Measurements from ENCODE around the gene RPS25. TPM values are rescaled to one million over a fixed set of nuclear protein-coding genes. Genes with fewer than 3 reads are reported as not detected.
"Not testable (repeated sequence)": the region's sequence is repeated elsewhere in the genome, so short reads cannot be mapped to it uniquely, and the experiment has no call there.

RPS25 gene
- total RNA-seq, 1 experiment from 2014 or later, result 2,312 TPM

DNA sequence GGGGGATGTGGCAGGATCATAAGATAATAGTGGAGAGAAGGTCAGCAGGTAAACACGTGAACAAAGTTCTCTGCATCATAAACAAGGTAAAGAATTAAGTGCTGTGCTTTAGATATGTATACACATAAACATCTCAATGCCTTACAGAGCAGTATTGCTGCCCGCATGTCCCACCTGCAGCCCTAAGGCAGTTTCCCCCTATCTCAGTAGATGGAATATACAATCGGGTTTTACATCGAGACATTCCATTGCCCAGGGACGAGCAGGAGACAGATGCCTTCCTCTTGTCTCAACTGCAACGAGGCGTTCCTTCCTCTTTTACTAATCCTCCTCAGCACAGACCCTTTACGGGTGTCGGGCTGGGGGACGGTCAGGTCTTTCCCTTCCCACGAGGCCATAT is 21.3 kb upstream of the RPS25 start:
- not testable (repeated sequence) for DNase-seq (ENCODE audit: low read depth)

DNA sequence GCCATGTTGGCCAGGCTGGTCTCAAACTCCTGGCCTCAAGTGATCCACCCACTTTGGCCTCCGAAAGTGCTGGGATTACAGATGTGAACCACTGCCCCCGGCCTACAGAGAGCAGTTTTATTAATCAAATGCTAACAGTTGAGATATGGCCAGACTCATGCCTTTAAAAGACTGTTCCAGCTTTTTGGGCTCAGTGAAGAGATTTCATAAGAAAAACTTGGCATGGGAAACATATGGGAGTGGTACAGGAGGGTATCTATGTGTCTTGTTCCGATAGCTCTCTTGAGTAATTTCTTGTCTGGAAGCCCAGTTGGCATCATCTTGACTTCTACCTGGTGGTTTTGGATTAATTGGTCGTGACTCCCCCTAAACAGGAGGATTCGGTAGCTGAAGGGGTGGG is 20.7 kb upstream of the RPS25 start:
- no peak for DNase-seq (ENCODE audit: low read depth)

DNA sequence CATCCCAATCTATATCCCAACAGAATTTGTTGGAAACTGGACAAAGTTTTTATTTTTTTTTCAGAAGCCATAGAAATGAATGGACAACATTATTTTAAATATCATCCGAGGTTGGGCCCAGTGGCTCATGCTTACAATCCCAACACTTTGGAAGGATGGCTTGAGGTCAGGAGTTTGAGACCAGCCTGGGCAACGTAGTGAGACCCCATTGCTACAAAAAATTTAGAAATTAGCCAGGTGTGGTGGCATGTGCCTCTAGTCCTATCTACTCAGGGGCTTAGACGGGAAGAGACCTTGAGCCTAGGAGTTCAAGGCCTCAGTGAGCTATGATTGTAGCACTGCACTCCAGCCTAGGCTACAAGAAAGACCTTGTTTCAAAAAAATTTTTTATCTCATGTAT is 16.7 kb upstream of the RPS25 start:
- no peak for DNase-seq (ENCODE audit: low read depth)

DNA sequence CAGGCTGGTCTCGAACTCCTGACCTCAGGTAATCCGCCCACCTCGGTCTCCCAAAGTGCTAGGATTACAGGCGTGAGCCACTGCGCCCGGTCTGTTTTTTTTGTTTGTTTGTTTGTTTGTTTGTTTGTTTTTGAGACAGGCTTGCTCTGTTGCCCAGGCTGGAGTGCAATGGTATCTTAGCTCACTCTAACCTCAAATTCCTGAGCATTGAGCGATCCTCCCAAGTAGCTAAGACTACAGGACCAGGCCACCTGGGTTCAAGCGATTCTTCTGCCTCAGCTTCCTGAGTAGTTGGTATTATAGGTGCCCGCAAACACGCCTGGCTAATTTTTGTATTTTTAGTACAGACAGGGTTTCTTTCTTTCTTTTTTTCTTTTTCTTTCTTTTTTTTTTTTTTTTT is 15.3 kb upstream of the RPS25 start:
- not testable (repeated sequence) for DNase-seq (ENCODE audit: low read depth)

DNA sequence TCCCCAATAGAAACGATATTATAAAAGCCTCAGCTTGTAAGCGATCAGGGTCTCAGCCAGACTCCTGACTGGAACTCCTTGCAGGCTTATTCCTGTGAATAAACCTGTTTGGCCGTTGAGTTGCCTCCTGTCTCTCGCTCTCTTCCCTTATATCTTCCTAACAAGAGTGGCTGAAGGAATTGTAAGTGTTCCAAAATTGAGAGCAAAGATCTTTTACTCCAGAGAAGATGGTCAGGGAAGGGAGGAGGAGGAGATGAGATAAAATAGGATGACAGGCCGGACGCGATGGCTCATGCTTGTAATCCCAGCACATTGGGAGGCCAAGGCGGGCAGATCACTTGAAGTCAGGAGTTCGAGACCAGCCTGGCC is 13.8 kb upstream of the RPS25 start:
- no peak for DNase-seq (ENCODE audit: low read depth)

DNA sequence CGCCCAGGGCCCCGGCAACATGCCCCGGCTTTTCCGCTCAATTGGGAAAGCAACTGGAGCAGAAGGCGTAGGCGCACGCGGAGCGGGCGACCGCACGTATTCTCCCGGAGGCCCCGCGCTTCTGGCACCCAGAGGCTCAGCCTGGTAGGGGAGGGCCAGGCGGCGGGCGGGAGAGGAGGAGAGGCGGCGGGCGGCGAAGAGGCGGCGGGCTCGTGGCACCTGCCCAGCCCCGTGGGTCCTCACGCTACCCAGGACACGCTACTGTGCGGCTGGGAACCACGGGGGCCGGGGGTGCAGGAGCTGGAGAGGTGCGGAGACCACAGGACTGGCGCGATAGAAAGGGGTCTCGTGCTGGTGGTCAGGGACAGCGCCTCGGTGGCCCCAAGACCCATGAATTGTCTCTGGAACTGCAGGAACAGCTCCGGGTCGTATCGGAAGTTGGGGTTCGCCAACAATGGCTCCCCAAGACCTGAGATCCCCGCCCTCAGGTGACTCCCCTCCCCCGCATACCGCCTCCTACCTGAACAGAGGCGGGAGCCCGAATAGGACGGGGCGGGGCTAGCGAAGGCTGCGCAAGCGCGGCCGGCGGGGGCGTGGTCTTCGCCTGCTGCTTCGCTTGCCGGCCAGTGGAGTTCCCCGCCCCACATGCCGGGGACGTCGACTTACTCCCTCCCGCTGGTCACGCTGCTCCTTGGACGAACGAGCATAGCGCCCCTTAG is 12.3 kb upstream of the RPS25 start, which contains the start of gene SLC37A4:
Gene SLC37A4 (minus strand): TSS at position 549 of the 719 bp plus-strand sequence.
- DNase-seq (ENCODE audit: low read depth), result peak; percentile 95

DNA sequence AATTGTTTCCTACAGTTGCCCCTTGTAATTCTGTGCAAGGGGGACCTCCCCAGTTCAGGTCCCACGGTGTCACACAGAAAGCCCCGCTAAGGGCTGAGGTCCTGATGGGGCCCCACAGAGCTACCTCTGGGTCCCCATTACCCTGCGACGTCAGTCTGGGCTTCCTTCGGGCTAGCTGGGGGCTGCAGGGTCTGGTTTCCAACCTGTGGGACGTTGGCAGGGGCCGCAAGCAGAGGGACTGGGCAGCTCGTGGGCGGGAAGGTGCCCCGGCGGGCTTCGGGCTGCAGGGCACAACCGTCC is 11.8 kb upstream of the RPS25 start:
- DNase-seq (ENCODE audit: low read depth), result no peak

DNA sequence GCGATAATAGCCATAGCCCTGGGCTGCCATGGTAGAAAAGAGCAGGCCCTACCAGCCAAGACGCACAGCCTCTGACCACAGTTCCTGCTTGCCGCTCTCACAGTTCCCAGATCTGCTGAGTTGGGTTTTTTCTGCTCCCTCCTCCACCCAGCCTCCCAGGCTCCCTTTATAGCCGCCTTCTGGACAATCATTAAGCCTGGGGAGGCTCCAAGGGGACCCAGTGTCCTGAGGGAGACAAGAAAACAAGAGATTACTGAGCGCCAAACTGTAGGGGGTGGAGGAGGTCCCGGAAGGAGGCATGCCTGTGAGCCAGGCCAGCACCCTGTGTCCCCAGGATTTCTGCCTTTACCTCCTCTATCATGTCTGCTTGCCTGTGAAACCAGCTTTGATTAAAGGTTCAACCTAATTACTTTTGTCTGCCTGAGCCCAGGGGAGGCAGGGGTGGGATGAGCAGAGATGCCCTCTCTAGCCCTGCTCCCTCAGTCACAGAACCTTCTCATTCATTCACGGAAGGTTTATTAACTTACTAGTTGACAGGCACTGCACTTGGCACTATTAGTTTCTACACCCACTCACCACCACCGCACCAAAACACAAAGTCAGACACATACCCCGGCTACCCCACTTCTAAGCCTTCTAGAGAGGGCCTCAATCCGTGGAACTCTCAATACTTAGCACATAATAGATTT is 11.3 kb upstream of the RPS25 start:
- DNase-seq (ENCODE audit: low read depth), result peak; percentile 8

DNA sequence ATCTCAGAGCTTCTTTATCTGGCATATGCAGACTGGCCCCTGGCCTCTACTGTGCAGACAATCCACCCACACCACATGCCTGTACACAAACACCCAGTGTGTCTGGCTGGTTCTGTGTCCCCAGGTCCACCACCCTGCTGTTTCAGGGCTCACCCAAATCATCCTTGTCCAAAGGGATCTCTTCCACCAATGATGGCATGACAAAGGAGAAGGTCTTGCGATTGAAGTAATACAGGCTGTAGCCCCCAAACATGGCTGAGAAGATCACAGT is 10.9 kb upstream of the RPS25 start:
- no peak for DNase-seq (ENCODE audit: low read depth)

DNA sequence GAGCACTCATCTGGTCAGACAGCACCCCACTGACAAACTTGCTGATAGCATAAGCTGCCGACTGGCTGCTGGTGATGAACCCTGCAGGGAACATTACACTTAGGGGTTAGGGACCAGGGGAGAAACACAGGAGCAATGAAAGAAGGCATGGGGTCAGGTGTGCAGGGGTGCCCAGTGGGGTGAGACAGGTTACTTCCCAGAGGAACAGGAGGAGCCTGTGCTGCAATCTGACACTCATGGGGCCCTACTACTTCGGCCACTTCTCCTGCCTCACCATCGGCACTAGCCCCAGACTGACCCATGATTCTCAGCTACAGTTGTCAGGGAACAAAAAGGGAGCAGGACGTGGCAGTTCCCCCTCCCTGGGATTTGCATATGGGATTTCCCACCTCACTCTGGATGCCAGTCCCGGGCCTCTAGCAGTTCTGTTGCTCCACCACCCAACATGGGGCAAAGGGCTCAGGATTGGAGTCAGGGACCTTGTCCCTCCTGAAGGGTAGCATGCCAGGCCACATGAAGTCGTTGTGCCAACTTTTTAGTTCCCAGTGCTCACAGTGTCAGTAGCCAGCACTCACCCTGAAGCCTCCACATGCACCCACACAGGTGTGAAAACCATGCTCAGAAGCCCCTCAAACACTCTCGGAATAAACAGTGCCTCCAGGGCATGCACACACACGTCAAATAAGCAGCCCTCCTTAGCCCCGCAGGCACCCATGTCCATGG is 10.4 kb upstream of the RPS25 start:
- no peak for DNase-seq (ENCODE audit: low read depth)

DNA sequence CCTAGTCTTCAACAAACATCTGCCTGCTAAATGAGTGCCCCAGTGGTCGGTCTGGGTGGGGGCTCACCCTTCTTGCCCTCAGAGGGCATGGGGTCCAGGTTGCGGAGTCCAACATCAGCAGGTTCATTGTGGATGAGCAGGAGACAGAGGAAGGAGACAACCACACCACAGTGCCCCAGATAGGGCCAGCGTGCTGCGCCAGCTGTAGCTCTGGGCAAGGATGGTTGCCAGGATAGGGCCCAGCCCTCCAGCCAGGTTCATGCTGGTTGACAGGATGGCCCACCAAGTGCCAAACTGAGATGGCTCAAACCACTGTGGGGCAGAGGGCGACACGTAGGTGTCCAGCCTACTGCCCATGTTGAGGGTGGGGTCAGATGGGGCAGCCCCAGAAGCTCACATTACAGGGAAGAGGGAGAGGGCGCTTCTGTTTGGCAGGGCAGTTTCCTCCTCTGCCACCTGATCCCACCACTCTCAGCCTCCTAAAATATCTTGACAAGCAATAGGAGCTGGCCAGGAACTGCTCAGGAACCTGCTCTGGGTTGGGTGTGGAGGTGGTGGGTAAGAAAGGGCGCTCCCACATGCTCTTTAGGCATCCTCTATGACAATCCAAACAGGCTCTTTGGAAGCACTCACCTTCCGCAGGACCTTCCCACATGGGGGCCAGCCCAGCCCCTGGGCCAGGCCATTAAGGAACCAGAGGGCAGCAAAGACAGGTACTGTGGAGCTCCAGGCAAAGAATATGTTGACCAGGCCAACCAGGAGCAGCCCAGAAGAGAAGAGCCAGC is 9.6 kb upstream of the RPS25 start:
- no peak for DNase-seq (ENCODE audit: low read depth)

DNA sequence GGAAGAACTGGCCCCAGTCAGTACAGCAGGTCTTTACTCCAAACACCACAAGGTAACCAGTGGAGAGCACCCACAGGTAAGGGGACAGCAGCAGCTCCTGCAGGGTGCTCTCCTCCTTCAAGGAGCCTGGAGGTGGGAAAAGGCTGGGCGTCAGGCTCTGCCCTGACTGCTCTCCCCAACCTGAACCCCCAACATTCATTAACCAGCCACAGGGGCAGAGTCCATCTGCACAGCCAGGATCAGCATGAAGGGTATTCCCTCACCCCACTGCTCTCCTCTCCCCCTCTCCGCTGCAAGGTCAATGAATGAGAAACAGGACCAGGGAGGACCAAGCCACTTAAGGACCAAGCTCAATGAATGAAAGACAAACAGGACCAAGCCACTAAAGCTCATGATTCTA is 8.8 kb upstream of the RPS25 start:
- DNase-seq (ENCODE audit: low read depth), result no peak

DNA sequence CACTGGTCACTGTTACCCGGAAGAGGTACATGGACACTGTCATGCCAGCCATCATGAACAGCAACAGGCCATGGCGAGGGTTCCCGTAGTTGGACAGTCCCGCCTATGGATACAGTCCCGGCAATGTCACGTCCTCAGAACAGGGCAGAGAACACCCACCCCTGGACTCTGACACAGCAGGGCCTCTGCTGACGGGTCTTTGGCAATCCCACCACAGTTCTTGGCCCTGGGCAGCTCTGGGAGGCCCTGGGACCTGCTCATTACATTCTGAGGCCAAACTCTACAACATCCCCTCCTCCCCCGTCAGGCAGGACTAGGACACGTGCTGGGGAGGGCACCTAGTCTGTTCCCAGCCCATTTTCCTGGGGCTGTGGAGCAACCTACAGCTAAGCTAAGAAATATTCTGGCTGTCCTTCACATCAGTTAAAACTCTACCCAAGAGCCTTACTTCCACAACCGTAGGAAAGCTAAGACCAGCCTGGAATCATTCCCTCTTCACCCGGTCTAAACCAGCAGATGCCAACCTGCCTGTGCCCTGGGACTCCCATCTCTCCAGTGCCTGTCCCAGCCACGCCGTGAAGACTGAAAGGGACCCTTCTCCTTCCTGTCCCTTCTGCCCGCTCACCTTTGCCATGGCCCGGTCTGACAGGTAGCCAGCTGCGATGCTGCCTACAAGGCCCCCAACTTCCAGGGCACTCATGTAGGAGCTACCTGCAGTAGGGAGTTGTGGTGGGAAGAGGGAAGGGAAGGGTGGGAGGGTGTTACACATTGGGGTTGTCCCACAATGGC is 8.0 kb upstream of the RPS25 start:
- no peak for DNase-seq (ENCODE audit: low read depth)

DNA sequence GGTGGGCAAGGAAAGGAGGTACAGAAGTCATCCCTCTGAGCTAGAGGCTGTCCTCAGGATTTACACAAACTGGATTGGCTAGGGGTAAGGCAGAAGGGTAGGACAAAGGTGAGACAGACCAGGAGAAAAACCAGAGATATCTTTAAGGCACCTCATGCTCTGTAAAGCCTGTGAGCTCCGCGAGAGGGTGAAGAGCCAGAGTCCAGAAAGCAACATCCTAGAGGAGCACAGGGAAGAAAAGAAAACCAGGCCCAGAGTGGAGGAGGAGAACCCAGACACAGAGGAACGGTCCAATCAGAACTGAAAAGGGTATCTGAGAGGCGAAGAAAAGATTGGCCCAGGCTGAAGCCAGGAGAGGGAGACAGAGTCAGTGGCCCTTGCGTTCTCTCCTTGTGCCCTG is 7.4 kb upstream of the RPS25 start:
- DNase-seq (ENCODE audit: low read depth), result no peak

DNA sequence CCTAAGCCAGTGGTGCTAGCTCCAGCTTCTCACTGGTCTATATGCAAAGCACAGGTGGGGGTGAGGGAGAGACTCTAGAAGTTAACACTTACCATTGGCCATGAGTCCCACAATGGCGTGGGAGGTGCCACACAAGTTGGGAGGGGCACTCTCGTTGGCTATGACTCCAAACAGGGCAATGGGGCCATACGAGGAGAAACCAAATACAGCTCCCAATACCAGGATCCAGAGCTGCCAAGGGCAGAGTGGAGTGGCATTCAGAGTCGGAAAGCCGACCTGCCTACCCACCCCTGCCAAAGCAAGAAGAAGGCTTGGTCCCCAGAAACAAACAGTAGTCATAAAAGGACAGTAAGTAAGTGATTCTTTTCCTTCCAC is 6.9 kb upstream of the RPS25 start:
- no peak for DNase-seq (ENCODE audit: low read depth)

DNA sequence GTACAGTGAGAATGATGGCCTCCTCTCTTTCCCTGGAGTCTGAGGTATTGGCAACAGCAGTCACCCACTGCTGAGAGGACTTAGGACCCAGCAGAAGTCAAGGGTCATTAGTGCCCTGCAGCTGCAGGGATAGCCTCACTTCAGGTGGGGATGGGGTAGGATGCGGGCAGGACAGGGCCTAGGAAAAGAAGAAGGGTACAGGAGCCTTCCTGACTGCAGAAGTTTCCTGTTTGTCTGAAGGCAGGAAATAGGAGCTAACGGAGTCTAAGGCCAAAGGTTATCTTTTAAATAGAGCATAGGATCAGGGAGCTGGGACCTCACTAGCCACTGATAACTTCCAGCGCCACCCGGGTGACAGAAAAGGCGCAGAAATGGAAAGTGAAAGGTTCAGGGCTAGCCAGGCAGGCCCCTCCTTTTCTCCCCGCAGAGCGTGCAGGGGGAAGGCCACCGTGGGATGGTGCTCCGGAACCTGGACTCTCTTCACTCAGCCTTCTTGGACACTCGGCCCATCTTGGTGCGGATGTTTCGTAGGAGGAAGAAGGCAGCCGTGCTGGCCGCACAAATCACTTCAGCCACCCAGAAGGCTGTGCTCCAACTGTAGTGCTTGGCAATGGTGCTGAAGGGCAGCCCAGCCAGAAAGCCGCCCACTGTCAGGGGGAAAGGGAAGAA is 6.4 kb upstream of the RPS25 start:
- DNase-seq (ENCODE audit: low read depth), result no peak

DNA sequence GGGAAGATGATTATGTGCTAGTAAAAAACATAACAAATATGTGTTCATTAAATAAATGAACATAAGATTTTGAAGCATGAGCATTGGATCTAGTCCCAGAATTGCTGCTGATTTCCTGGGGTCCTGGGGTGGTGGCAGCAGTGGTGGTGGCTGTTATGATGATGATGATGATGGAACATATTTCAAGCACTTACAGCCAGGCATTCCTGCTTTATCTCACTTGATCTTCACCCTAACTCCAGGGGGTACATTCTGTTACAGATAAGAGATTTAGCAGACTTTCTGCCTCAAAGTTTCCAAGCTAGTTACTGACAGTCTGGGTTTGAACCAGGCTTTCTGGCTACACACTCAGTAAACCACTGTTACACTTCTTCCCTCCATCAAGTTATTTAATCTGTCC is 5.6 kb upstream of the RPS25 start:
- DNase-seq (ENCODE audit: low read depth), result no peak

DNA sequence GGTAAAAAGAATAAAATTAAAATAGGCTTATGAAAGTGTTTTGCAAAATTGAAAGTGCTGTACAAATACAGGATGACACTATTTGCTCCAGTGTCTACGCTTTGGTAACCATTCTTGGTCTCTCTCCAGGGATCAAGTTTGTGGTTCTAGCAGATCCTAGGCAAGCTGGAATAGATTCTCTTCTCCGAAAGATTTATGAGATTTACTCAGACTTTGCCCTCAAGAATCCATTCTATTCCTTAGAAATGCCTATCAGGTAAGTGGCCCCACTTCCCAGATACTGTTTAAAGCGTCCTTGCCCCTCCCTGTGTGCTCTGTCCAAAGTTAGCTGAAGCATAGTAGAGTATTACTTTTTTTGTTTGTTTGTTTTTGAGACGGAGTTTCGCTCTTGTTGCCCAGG is 3.5 kb upstream of the RPS25 start:
- no peak for DNase-seq (ENCODE audit: low read depth)

DNA sequence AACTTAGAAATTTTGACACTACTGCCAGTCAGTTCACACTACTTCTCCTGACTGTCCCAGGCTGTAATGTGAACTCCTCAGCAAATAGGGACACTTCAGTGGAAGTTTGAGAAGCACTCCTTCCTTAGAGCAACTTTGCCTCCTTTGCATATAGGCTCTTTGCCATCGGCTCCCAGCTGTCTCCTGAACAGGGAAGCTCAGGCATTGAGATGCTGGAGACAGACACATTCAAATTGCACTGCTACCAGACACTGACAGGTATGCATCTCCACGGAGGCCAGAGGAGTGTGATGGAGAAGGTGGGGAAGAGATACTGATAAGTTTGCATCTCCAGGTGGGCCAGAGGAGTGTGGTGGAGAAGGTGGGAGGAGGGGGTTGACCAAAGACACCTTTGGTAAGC is 1.9 kb upstream of the RPS25 start:
- no peak for DNase-seq (ENCODE audit: low read depth)

DNA sequence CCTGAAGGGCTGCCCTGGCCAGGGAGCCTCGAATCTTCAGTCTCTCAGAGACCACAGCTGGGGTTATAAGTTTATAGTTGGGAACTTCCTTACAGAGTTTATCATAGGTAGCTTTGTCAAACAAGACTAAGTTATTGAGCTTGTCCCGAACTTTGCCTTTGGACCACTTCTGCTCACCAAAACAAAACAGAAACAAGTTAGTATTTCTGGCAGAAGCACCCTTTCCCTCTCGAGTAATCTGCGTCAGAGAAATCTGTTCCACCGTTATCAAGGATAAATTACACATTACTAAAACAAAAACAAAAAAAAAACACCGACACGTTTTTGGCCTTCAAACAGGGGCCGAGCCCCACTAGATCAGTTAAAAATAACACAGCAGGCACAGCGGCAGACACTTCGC is 766 bp downstream of the RPS25 start:
- not testable (repeated sequence) for DNase-seq (ENCODE audit: low read depth)

Measured in RPMI7951 (cell line).